Left ventricle myocardium inferior (tissue), 1 donor: ENCODE data around the gene BARX2. TPM values are rescaled to one million over a fixed set of nuclear protein-coding genes. Genes with fewer than 3 reads are reported as not detected.
"Not testable (repeated sequence)": the region's sequence is repeated elsewhere in the genome, so short reads cannot be mapped to it uniquely, and the experiment has no call there.

Experiments used
- DNase-seq: peaks from one replicate; pipeline ENCODE4 v3.0.0-alpha.2; 2020
- H3K27ac ChIP-seq: fragments of 200-600 bp; replicated peaks from 2 replicates; pipeline ENCODE4 v1.8.0; 2021
- H3K27me3 ChIP-seq: fragments of 200-600 bp; 2 replicates; pipeline ENCODE4 v1.8.0; 2021; ENCODE audit warnings: low read depth
- H3K36me3 ChIP-seq: fragments of 200-600 bp; 2 replicates; pipeline ENCODE4 v1.8.0; 2021
- H3K4me1 ChIP-seq: fragments of 200-600 bp; 2 replicates; pipeline ENCODE4 v1.8.0; 2021
- H3K4me3 ChIP-seq: fragments of 200-600 bp; 2 replicates; pipeline ENCODE4 v1.8.0; 2021; ENCODE audit warnings: mild to moderate bottlenecking, moderate library complexity
- H3K9me3 ChIP-seq: fragments of 200-600 bp; replicated peaks from 2 replicates; pipeline ENCODE4 v1.8.0; 2021
- CTCF ChIP-seq: fragments of 200-600 bp; IDR thresholded peaks from 2 replicates; pipeline ENCODE4 v1.8.0; 2021; ENCODE audit warnings: antibody characterized with exemption, mild to moderate bottlenecking, borderline replicate concordance
- intact Hi-C: fragments of 100-400 bp; cut with micrococcal nuclease; formaldehyde crosslinking; loops from one replicate; pipeline ENCODE4 v1.11.0; 2022
- long read RNA-seq: library from polyadenylated mRNA; unstranded; transcript quantifications from one replicate; pipeline ENCODE4 v2.0.0, GENCODE V29; 2021
- total RNA-seq: library from RNA; stranded (reverse); fragmentation: NEBNext Ultra II Directional; extraction: Animal tissue kit (Norgen Biotek cat#: 25700); gene quantifications from one replicate; pipeline ENCODE4 v1.2.1, GENCODE V29; 2021
- donor health status: DM: no; HTN: yes; CAD: no; lungs with severe emphysema.

The BARX2 gene, protein sequence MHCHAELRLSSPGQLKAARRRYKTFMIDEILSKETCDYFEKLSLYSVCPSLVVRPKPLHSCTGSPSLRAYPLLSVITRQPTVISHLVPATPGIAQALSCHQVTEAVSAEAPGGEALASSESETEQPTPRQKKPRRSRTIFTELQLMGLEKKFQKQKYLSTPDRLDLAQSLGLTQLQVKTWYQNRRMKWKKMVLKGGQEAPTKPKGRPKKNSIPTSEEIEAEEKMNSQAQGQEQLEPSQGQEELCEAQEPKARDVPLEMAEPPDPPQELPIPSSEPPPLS
- total RNA-seq, result not detected
- long read RNA-seq, result 0 reads

DNA sequence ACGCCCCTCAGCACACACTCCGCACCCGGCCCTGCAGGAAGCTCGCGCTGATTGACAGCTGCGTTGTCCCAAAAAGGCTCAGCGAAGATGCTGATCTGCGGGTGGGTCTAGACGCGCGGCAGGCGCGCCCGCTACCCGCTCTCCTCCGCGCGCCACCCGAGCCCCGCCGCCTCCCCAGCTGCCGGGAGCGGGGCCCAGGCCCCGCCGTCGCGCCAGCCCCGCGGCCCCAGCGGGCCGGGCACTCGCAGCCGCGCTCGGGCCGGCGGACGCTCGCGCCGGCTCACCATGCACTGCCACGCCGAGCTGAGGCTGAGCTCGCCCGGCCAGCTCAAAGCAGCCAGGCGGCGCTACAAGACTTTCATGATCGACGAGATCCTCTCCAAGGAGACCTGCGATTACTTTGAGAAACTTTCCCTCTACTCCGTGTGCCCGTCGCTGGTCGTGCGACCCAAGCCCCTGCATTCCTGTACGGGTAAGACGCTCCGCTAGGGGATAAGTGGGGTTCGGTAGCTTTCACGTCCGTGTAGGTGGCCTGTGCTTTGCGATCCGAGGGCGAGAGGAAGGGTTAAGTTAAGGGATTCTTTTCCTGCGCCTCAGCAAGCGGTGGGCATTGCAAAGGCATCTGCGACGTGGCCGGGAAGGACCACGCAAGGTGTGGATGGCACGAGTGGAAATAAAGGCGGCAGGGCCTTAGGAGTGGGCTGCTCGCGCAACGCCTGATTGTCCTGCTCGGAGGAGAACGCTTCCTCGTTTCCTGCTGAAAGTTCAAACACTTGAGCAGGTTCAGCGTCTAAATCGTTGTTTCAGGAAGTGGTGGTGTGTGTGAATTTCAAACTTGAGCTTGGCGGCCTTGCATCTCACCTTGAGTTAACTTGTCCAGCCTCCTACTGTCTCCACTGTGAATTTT lies at the start of gene BARX2:
BARX2 (plus strand) TSS at position 98 of the 907 bp plus-strand sequence; CDS start at position 286, 188 bp downstream.
- peaks cover 100% of the 10 kb centered on the region for H3K27me3 ChIP-seq
- no peak within 1 kb of the TSS for H3K27ac ChIP-seq
- no peaks in the 10 kb centered on the region for H3K9me3 ChIP-seq
- H3K36me3 ChIP-seq, result no peaks in the 10 kb centered on the region
- peaks cover 38% of the 10 kb centered on the region for H3K4me1 ChIP-seq
- intact Hi-C loops, result no loop called here
- TF ChIP-seq CTCF, result peak; percentile 32
- peak within 1 kb of the TSS; percentile 56 for H3K4me3 ChIP-seq
- peak; percentile 16 for DNase-seq

GRCh38 chr11:129326921-129327320 lies 48.7 kb upstream of the BARX2 start:
- Histone ChIP-seq H3K27ac (no peak overlapping the region), H3K36me3 (no peaks in the 10 kb centered on the region), H3K4me1 (peaks cover 7% of the 10 kb centered on the region), H3K9me3 (no peaks in the 10 kb centered on the region), H3K27me3 (peaks cover 4% of the 10 kb centered on the region), H3K4me3 (no peak overlapping the region)
- no peak for TF ChIP-seq CTCF
- intact Hi-C loops, result no loop called here
- DNase-seq, result no peak

GRCh38 chr11:129327708-129328107 lies 47.9 kb upstream of the BARX2 start:
- intact Hi-C loops, H3K36me3 ChIP-seq, H3K9me3 ChIP-seq, H3K27ac ChIP-seq, DNase-seq, H3K4me1 ChIP-seq, H3K4me3 ChIP-seq, H3K27me3 ChIP-seq: not testable (repeated sequence)

DNA sequence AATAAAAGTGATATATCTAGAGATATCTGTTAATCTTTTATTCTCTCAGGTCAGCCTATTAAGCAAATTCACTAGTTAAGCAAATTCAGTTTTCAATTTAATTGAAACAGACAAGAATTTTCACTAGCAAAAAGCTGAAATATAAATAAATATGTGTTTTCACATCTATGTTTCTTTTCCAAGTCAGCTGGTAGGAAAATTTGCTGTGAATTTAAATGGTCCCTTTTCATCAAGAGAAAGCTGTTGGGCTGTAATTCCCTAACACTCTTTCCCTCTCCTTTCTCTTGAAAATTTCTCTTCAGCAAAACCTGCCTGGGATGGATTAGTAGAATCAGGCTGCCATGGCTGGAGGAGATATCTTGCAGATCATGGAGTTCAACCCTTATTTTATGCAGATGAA lies 46.9 kb upstream of the BARX2 start:
- H3K27me3 ChIP-seq, result peaks cover 4% of the 10 kb centered on the region
- no peak for DNase-seq
- H3K4me3 ChIP-seq, result no peak overlapping the region
- H3K9me3 ChIP-seq, result no peaks in the 10 kb centered on the region
- H3K27ac ChIP-seq, result no peak overlapping the region
- intact Hi-C loops, result no loop called here
- peaks cover 6% of the 10 kb centered on the region for H3K4me1 ChIP-seq
- no peaks in the 10 kb centered on the region for H3K36me3 ChIP-seq
- TF ChIP-seq CTCF, result no peak

DNA sequence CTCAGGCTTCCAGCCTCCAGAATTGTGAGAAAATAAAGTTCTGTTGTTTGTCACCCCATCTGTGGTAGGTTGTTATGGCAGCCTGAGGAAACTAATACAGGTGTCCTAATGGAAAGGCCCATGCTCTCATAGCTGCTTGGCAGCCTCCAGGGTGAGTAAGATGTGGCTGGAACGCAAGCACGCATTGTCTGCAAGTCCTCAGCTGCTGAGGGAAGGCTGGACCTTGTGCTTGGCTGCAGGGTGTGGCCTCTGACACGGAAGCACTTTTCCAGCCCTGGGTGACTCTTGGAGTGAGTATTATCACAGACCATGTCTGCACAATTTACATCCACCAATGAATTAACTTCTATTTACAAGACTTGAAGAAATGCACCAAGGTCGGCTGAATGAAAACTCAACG lies 44.4 kb upstream of the BARX2 start:
- Histone ChIP-seq H3K27ac (no peak overlapping the region), H3K9me3 (no peaks in the 10 kb centered on the region), H3K4me1 (no peaks in the 10 kb centered on the region), H3K4me3 (no peak overlapping the region), H3K36me3 (no peaks in the 10 kb centered on the region), H3K27me3 (no peaks in the 10 kb centered on the region)
- intact Hi-C loops, result no loop called here
- no peak for TF ChIP-seq CTCF
- DNase-seq, result no peak
